MM.1S (cell line): ENCODE results near the gene BCL2L2.
"Not testable (repeated sequence)": the region's sequence is repeated elsewhere in the genome, so short reads cannot be mapped to it uniquely, and the experiment has no call there.

Experiments
- DNase-seq: peaks from one replicate; pipeline ENCODE4 v3.0.0-alpha.2; 2015
- H2AFZ ChIP-seq: fragments of 300-600 bp; sonication (generic); 2 replicates; pipeline ENCODE4 v1.6.0; 2016; ENCODE audit warnings: antibody characterized with exemption, low read length
- H3F3A ChIP-seq: fragments of 300-600 bp; sonication (generic); 2 replicates; pipeline ENCODE4 v1.6.1; 2016; ENCODE audit warnings: mild to moderate bottlenecking, antibody characterized with exemption, low read length, moderate library complexity, mixed read lengths; ENCODE audit not compliant: insufficient read depth
- H3K27ac ChIP-seq: fragments of 300-600 bp; sonication (generic); 2 replicates; pipeline ENCODE4 v1.5.1; 2016; ENCODE audit warnings: mild to moderate bottlenecking, low read length
- H3K27me3 ChIP-seq: fragments of 300-600 bp; sonication (generic); replicated peaks from 2 replicates; pipeline ENCODE4 v1.6.0; 2016; ENCODE audit warnings: low read length; ENCODE audit not compliant: insufficient read depth
- H3K36me3 ChIP-seq: fragments of 300-600 bp; sonication (generic); replicated peaks from 2 replicates; pipeline ENCODE4 v1.6.1; 2016; ENCODE audit warnings: mild to moderate bottlenecking, low read length, mixed read lengths; ENCODE audit not compliant: insufficient read depth
- H3K4me1 ChIP-seq: fragments of 300-600 bp; sonication (generic); 2 replicates; pipeline ENCODE4 v1.6.1; 2016; ENCODE audit warnings: low read length, mixed read lengths
- H3K4me2 ChIP-seq: fragments of 300-600 bp; sonication (generic); 2 replicates; pipeline ENCODE4 v1.6.0; 2016; ENCODE audit warnings: low read depth, low read length
- H3K4me3 ChIP-seq: fragments of 300-600 bp; sonication (generic); 2 replicates; pipeline ENCODE4 v1.5.1; 2016; ENCODE audit warnings: low read length, mixed read lengths
- H3K79me2 ChIP-seq: fragments of 300-600 bp; sonication (generic); 2 replicates; pipeline ENCODE4 v1.6.1; 2016; ENCODE audit warnings: mixed run types, low read length, mixed read lengths
- H3K9ac ChIP-seq: fragments of 300-600 bp; sonication (generic); 2 replicates; pipeline ENCODE4 v1.6.1; 2016; ENCODE audit warnings: low read length, mixed read lengths
- H3K9me2 ChIP-seq: fragments of 300-600 bp; sonication (generic); replicated peaks from 2 replicates; pipeline ENCODE4 v1.6.1; 2016; ENCODE audit warnings: mild to moderate bottlenecking, low read length, mixed read lengths; ENCODE audit not compliant: insufficient read depth
- H3K9me3 ChIP-seq: fragments of 300-600 bp; sonication (generic); replicated peaks from 2 replicates; pipeline ENCODE4 v1.6.1; 2016; ENCODE audit warnings: mild to moderate bottlenecking, low read length, mixed read lengths; ENCODE audit not compliant: insufficient read depth
- H4K20me1 ChIP-seq: fragments of 300-600 bp; sonication (generic); 2 replicates; pipeline ENCODE4 v1.6.1; 2016; ENCODE audit warnings: mild to moderate bottlenecking, low read length, moderate library complexity, mixed read lengths; ENCODE audit not compliant: insufficient read depth
- CTCF ChIP-seq: fragments of 300-600 bp; sonication (generic); IDR thresholded peaks from 2 replicates; pipeline ENCODE4 v1.5.1; 2016; ENCODE audit warnings: antibody characterized with exemption, low read length, mixed read lengths
- EZH2 ChIP-seq: fragments of 300-600 bp; sonication (generic); optimal IDR thresholded peaks from 2 replicates; pipeline ENCODE3; 2017; ENCODE audit warnings: low read depth, mild to moderate bottlenecking, antibody characterized with exemption, low read length, mixed read lengths
- EZH2phosphoT487 ChIP-seq: fragments of 300-600 bp; sonication (generic); IDR thresholded peaks from 2 replicates; pipeline ENCODE4 v1.6.1; 2018; ENCODE audit warnings: antibody characterized with exemption, low read length

BCL2L2 gene

GRCh38 chr14:23323838-23324454, 17.3 kb downstream of the BCL2L2 start:
- no peak overlapping the region for H3K4me2 ChIP-seq
- peaks cover 4% of the 10 kb centered on the region; the same call in 1 of the 2 replicates for H3K4me1 ChIP-seq
- H3K27me3 ChIP-seq = no peaks in the 10 kb centered on the region
- no peaks in the 10 kb centered on the region for H3F3A ChIP-seq
- TF ChIP-seq EZH2 (no peak), EZH2phosphoT487 (no peak), CTCF (no peak)
- H3K4me3 ChIP-seq = no peak overlapping the region
- H3K9me3 ChIP-seq = no peaks in the 10 kb centered on the region
- no peak overlapping the region for H3K27ac ChIP-seq
- H3K9me2 ChIP-seq = no peaks in the 10 kb centered on the region
- no peaks in the 10 kb centered on the region for H4K20me1 ChIP-seq
- no peaks in the 10 kb centered on the region for H3K36me3 ChIP-seq
- DNase-seq = no peak
- no peak overlapping the region for H2AFZ ChIP-seq
- peaks cover 18% of the 10 kb centered on the region for H3K79me2 ChIP-seq
- no peak overlapping the region for H3K9ac ChIP-seq

- TF ChIP-seq CTCF (no peak), EZH2 (no peak), EZH2phosphoT487 (no peak)
- Histone ChIP-seq H3K9me2 (no peaks in the 10 kb centered on the region), H3F3A (no peaks in the 10 kb centered on the region)
These were observed 17.8 kb downstream of the BCL2L2 start for GRCh38 chr14:23324455-23324846.

GRCh38 chr14:23324993-23325392, 18.4 kb downstream of the BCL2L2 start:
- H3K79me2 ChIP-seq = peaks cover 18% of the 10 kb centered on the region
- H3K9me2 ChIP-seq = no peaks in the 10 kb centered on the region
- no peaks in the 10 kb centered on the region for H3F3A ChIP-seq
- H2AFZ ChIP-seq = no peak overlapping the region
- H3K27ac ChIP-seq = no peak overlapping the region
- no peaks in the 10 kb centered on the region for H3K27me3 ChIP-seq
- H3K9me3 ChIP-seq = no peaks in the 10 kb centered on the region
- peaks cover 4% of the 10 kb centered on the region; the same call in 1 of the 2 replicates for H3K4me1 ChIP-seq
- TF ChIP-seq EZH2phosphoT487 (no peak), CTCF (no peak), EZH2 (no peak)
- H3K36me3 ChIP-seq = no peaks in the 10 kb centered on the region
- no peak overlapping the region for H3K4me2 ChIP-seq
- H3K4me3 ChIP-seq = no peak overlapping the region
- no peak overlapping the region for H3K9ac ChIP-seq
- H4K20me1 ChIP-seq = no peaks in the 10 kb centered on the region
- DNase-seq = no peak

More at GRCh38 chr14:23324455-23324846, 17.8 kb downstream of the BCL2L2 start:
- DNase-seq = no peak
- peaks cover 4% of the 10 kb centered on the region; the same call in 1 of the 2 replicates for H3K4me1 ChIP-seq
- peaks cover 18% of the 10 kb centered on the region for H3K79me2 ChIP-seq
- H3K27ac ChIP-seq = no peak overlapping the region
- no peak overlapping the region for H3K9ac ChIP-seq
- no peaks in the 10 kb centered on the region for H3K9me3 ChIP-seq
- no peaks in the 10 kb centered on the region for H4K20me1 ChIP-seq
- no peak overlapping the region for H2AFZ ChIP-seq
- H3K4me3 ChIP-seq = no peak overlapping the region
- H3K4me2 ChIP-seq = no peak overlapping the region
- no peaks in the 10 kb centered on the region for H3K27me3 ChIP-seq
- no peaks in the 10 kb centered on the region for H3K36me3 ChIP-seq

GRCh38 chr14:23325746-23326145, 19.1 kb downstream of the BCL2L2 start:
- not testable (repeated sequence) for H3K36me3 ChIP-seq

More at GRCh38 chr14:23325746-23326145, 19.1 kb downstream of the BCL2L2 start:
- not testable (repeated sequence) for H2AFZ ChIP-seq, H3K4me3 ChIP-seq, DNase-seq, H4K20me1 ChIP-seq, H3K4me1 ChIP-seq, H3K4me2 ChIP-seq, H3K9me2 ChIP-seq, H3K9ac ChIP-seq, H3K27me3 ChIP-seq, H3F3A ChIP-seq, H3K27ac ChIP-seq, H3K9me3 ChIP-seq
- H3K79me2 ChIP-seq = peaks cover 18% of the 10 kb centered on the region
